Measurements from ENCODE around the gene BSN.

DNA sequence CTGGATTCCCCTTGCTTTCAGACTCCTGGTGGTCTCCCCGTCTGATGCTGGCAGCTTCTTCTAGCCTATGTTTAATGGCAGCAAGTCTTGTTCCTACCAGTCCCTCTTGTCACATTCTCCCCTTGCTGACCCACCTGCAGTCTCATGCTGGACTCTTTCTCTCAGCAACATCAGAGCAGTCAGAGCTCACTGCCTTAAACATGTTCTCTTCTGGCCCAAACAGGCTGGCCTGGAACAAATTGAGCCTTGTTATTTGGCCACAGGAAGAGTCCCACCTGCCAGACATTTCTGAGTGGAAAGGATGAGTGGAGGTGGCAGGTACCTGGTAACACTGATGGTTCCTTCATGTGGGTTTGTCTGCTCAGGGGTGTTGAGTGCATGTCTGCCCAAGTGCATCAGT lies 60.7 kb downstream of the BSN start:
- TF ChIP-seq CTCF (IDR thresholded peaks at IDR 0.05): no peak
- no peak for TF ChIP-seq ZFX (IDR thresholded peaks at IDR 0.05; ENCODE audit: borderline replicate concordance)

All from 22Rv1 (cell line).